AG04449 (cell line): ENCODE measurements around the gene IMMP2L.

Source experiments
- CTCF ChIA-PET: fragments of 350-600 bp; formaldehyde crosslinking; extraction: SDS; loops from one replicate; lab custom pipeline; 2021; ENCODE audit warnings: antibody characterized with exemption; lab: Yijun Ruan, JAX
- POLR2A ChIA-PET: fragments of 400-600, 350-600 bp; formaldehyde crosslinking; extraction: SDS; loops from one replicate; lab custom pipeline; 2020; ENCODE audit warnings: antibody characterized with exemption, inconsistent platforms; lab: Yijun Ruan, JAX
- DNase-seq: peaks from one replicate; pipeline ENCODE4 v3.0.0-alpha.2; 2010; ENCODE audit warnings: low read depth, low spot score
- H3K4me3 ChIP-seq: 2 replicates; pipeline ENCODE4 v1.5.1; 2011; ENCODE audit warnings: low read depth, mild to moderate bottlenecking, control low read depth, low read length
- TF ChIP-seq, protein P1 (sequence below): IDR thresholded peaks from one replicate; pipeline ENCODE4 v1.5.1; 2011; ENCODE audit warnings: mild to moderate bottlenecking, moderate library complexity, low read length, control low read depth, inconsistent platforms; ENCODE audit not compliant: insufficient read depth; ENCODE audit errors: missing control alignments

IMMP2L gene

DNA sequence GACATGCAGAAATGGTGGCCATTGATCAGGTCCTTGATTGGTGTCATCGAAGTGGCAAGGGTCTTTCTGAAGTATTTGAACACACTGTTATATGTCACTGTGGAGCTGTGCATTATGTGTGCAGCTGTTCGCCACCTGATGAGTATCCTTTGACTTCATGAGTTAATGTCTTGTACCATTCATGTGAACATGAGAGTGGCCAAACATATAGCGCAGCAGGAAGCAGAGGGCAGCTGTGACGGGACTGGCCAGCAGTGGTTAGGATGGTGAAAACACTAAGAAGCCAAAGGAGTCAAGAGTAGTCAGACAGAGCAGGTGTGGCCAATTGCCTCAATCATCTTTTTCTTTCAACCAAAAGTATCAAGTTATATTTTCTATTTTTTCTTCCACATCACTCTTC is 167.4 kb downstream of the IMMP2L start:
- TF ChIP-seq, protein P1, sequence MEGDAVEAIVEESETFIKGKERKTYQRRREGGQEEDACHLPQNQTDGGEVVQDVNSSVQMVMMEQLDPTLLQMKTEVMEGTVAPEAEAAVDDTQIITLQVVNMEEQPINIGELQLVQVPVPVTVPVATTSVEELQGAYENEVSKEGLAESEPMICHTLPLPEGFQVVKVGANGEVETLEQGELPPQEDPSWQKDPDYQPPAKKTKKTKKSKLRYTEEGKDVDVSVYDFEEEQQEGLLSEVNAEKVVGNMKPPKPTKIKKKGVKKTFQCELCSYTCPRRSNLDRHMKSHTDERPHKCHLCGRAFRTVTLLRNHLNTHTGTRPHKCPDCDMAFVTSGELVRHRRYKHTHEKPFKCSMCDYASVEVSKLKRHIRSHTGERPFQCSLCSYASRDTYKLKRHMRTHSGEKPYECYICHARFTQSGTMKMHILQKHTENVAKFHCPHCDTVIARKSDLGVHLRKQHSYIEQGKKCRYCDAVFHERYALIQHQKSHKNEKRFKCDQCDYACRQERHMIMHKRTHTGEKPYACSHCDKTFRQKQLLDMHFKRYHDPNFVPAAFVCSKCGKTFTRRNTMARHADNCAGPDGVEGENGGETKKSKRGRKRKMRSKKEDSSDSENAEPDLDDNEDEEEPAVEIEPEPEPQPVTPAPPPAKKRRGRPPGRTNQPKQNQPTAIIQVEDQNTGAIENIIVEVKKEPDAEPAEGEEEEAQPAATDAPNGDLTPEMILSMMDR, result no peak
- POLR2A ChIA-PET, result no interaction called here
- H3K4me3 ChIP-seq, result no peak overlapping the region
- CTCF ChIA-PET, result no interaction called here
- DNase-seq, result no peak

DNA sequence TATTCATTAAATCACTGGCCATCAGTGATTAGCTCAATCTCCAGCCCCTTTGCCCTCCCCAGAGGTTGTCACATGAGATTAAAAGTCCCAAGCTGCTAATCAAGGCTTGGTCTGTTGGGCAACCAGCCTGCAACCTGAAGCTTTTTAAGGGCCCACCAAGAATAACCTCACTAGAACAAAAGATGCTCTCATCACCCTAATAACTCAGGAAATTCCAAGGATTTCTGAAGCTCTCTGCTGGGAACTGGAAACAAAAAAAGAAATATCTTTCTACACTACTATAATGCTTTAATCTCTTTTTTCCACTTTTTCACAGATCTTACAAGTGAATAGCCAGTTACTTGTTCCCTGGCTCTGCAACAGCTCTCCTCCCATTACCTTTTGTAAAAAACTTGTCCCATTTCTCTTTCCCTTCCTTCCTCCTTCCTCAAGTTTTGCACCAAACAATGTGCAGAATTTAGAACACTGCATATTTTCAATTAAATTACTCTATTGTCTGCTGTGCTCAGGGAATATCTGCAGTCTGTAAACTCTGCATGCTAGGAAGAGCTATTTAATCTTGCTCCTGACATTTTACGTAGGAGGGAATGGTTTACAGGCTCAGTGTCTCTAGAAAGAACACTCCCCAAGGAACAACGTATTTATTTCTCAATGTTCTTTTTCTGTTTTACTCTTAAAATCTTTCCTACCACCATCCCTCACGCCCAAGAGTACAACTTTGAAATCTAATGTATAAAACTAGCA is 169.1 kb downstream of the IMMP2L start:
- POLR2A ChIA-PET, result interaction anchor here (0.8 kb wide), 1 partner anchor 8 kb away, joined by 3 read pairs; no protein-coding TSS in a partner anchor
- CTCF ChIA-PET, result no interaction called here
- TF ChIP-seq, protein P1, result no peak
- no peak for DNase-seq
- no peak overlapping the region for H3K4me3 ChIP-seq

DNA sequence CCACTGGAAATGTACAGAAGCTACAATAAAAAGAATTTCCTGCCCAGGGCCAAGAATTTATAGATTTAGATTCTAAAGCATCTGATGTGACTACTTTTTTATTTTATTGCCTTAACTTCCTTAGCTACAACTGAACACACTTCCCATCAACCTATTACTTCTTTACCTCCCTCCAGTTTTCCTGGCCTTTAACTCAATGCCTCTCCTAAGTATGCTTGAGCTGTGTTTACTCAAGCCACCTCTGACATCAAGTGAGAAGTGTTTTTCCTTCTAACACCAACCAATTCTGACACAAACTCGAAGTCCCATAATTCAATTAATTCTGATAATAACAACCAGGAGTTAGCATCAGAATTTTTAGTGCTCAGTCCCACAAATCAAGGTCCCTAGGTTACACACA is 170.0 kb downstream of the IMMP2L start:
- TF ChIP-seq, protein P1, result no peak
- POLR2A ChIA-PET, result no interaction called here
- CTCF ChIA-PET, result no interaction called here
- DNase-seq, result no peak
- H3K4me3 ChIP-seq, result no peak overlapping the region

DNA sequence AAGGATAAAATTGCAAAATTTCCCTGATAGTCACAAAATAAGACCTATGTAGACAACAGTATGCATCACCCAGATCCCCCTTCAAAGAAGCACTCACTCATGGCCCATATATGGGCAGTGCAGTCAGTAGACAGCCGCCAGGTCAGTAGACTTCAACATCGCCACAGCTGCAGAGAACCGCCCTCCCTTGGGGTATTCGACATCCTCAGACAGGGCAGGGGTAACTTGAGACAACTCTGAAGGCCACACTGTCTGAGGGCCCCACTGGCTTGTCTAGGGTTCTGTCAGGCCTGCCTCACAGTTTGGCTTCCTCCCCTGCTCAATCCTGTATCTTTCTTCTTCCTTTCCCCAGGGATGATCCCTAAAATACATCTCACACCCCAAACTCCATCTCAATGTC is 172.3 kb downstream of the IMMP2L start:
- ChIA-PET POLR2A (no interaction called here), CTCF (no interaction called here)
- no peak for DNase-seq

DNA sequence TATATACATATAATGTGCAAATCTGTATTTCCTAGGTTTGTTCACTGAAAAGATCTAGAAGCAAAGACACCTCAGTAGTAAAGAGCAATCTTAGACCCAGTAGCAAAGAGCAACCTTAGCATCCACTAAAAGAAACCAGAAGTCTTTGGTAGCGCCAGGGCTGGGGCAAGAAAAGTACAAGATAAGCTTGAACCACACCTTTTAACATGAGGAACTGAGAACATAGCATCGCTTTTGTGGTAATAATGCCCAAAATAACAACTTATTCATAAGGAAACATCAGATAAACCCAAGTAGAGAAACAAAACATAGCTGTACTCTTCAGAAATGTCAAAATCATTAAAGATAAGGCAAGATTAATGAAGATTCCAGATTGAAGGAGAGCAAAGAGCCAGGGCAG is 173.4 kb downstream of the IMMP2L start:
- H3K4me3 ChIP-seq, result no peak overlapping the region
- POLR2A ChIA-PET, result no interaction called here
- TF ChIP-seq, protein P1, result no peak
- DNase-seq, result no peak
- CTCF ChIA-PET, result no interaction called here

More for the DNA sequence above, 172.3 kb downstream of the IMMP2L start:
- TF ChIP-seq, protein P1, result no peak
- H3K4me3 ChIP-seq, result no peak overlapping the region

DNA sequence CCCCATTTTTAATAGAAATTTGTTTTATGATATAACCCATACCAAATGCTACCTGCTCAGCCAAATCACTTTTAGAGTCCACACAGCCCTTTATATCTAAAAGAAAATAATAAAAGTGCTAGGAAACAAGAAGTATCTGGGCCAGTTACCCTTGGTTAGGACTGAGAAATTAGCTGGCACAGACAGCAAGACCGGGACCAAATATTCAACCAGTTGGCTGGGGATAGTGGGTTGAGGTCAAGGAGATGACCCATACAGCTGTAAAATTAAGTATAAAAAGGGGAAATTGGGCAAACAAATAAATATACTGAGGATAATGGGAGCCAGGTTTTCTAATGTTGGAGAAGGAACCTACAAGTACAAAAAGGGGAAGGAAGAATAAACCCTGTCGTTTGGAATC is 174.3 kb downstream of the IMMP2L start:
- no peak for DNase-seq
- POLR2A ChIA-PET, result no interaction called here
- TF ChIP-seq, protein P1, result no peak
- H3K4me3 ChIP-seq, result no peak overlapping the region
- CTCF ChIA-PET, result no interaction called here
